ENCODE data around the gene MADD.

DNA sequence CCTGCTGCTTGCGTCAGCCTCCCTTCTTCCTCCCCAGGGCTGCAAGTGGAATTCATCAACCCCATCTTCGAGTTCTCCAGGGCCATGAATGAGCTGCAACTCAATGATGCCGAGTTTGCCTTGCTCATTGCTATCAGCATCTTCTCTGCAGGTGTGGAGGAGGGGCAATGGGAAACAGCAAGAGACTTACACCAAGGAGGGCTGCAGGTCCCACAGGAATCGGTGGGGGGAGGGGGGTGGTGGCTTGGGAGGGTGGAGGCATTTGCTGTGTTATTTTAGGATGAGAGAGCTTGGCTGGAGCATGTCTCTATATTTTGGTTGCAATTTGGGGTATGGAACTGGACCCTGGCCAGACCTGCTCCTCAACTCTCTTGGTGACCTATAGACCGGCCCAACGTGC lies 2.1 kb upstream of the MADD start:
- TF ChIP-seq, protein P1, sequence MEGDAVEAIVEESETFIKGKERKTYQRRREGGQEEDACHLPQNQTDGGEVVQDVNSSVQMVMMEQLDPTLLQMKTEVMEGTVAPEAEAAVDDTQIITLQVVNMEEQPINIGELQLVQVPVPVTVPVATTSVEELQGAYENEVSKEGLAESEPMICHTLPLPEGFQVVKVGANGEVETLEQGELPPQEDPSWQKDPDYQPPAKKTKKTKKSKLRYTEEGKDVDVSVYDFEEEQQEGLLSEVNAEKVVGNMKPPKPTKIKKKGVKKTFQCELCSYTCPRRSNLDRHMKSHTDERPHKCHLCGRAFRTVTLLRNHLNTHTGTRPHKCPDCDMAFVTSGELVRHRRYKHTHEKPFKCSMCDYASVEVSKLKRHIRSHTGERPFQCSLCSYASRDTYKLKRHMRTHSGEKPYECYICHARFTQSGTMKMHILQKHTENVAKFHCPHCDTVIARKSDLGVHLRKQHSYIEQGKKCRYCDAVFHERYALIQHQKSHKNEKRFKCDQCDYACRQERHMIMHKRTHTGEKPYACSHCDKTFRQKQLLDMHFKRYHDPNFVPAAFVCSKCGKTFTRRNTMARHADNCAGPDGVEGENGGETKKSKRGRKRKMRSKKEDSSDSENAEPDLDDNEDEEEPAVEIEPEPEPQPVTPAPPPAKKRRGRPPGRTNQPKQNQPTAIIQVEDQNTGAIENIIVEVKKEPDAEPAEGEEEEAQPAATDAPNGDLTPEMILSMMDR (IDR thresholded peaks at IDR 0.05; ENCODE audit: low read depth, low read length) = no peak
- no peak for TF ChIP-seq EZH2phosphoT487 (IDR thresholded peaks at IDR 0.05; ENCODE audit: low read depth)

Data from OCI-LY3 (cell line).